Stimulated activated CD4-positive, alpha-beta T cell treated with anti-CD3 and anti-CD28 coated beads, Interleukin-4, amount 100 ng/mL, for 1 hour (primary cell): ENCODE data around the gene MYBL2.
A peak's percentile ranks its signal among the peaks of the same experiment; 100 is the strongest.

Experiments used
- DNase-seq: peaks from one replicate; pipeline ENCODE4 v3.0.0-alpha.2; 2020

MYBL2 gene

GRCh38 chr20:43724383-43724782, 57.5 kb downstream of the MYBL2 start:
- DNase-seq = no peak

- DNase-seq = no peak
These were observed 58.8 kb downstream of the MYBL2 start for GRCh38 chr20:43725666-43726065.

GRCh38 chr20:43726333-43726732, 59.4 kb downstream of the MYBL2 start:
- DNase-seq = no peak

- no peak for DNase-seq
These were observed 60.0 kb downstream of the MYBL2 start, which contains the start of gene GTSF1L for GRCh38 chr20:43726811-43727338. Gene GTSF1L, minus strand, starts transcription at chr20:43727002. Its CDS starts 308 bp downstream, at chr20:43726694.

GRCh38 chr20:43727980-43728590, 61.2 kb downstream of the MYBL2 start:
- no peak for DNase-seq

GRCh38 chr20:43728686-43729255, 61.9 kb downstream of the MYBL2 start:
- DNase-seq = no peak

GRCh38 chr20:43731469-43731868, 64.6 kb downstream of the MYBL2 start:
- DNase-seq = no peak

GRCh38 chr20:43731927-43732326, 65.0 kb downstream of the MYBL2 start:
- DNase-seq = no peak

GRCh38 chr20:43736588-43737158, 69.8 kb downstream of the MYBL2 start:
- no peak for DNase-seq

- DNase-seq = no peak
These were observed 71.0 kb downstream of the MYBL2 start for GRCh38 chr20:43737925-43738324.

GRCh38 chr20:43739148-43739749, 72.3 kb downstream of the MYBL2 start:
- no peak for DNase-seq

GRCh38 chr20:43740642-43741041, 73.7 kb downstream of the MYBL2 start:
- DNase-seq = no peak

GRCh38 chr20:43744151-43744611, 77.3 kb downstream of the MYBL2 start:
- DNase-seq = no peak

- no peak for DNase-seq
These were observed 78.2 kb downstream of the MYBL2 start for GRCh38 chr20:43744966-43745730.

- DNase-seq = no peak
These were observed 79.6 kb downstream of the MYBL2 start for GRCh38 chr20:43746344-43747137.

GRCh38 chr20:43748274-43748673, 81.4 kb downstream of the MYBL2 start:
- no peak for DNase-seq

- peak; percentile 89 for DNase-seq
These were observed 82.9 kb downstream of the MYBL2 start for GRCh38 chr20:43749734-43750294.

- no peak for DNase-seq
These were observed 83.9 kb downstream of the MYBL2 start for GRCh38 chr20:43750774-43751166.

GRCh38 chr20:43751167-43752050, 84.5 kb downstream of the MYBL2 start:
- peak; percentile 48 for DNase-seq

GRCh38 chr20:43752051-43752360, 85.1 kb downstream of the MYBL2 start:
- DNase-seq = no peak
